ENCODE data around the gene PRR7. TPM values are rescaled to one million over a fixed set of nuclear protein-coding genes. Genes with fewer than 3 reads are reported as not detected.

The PRR7 gene
- 0.34 TPM for polyA plus RNA-seq (2012; ENCODE audit: missing spikeins)

DNA sequence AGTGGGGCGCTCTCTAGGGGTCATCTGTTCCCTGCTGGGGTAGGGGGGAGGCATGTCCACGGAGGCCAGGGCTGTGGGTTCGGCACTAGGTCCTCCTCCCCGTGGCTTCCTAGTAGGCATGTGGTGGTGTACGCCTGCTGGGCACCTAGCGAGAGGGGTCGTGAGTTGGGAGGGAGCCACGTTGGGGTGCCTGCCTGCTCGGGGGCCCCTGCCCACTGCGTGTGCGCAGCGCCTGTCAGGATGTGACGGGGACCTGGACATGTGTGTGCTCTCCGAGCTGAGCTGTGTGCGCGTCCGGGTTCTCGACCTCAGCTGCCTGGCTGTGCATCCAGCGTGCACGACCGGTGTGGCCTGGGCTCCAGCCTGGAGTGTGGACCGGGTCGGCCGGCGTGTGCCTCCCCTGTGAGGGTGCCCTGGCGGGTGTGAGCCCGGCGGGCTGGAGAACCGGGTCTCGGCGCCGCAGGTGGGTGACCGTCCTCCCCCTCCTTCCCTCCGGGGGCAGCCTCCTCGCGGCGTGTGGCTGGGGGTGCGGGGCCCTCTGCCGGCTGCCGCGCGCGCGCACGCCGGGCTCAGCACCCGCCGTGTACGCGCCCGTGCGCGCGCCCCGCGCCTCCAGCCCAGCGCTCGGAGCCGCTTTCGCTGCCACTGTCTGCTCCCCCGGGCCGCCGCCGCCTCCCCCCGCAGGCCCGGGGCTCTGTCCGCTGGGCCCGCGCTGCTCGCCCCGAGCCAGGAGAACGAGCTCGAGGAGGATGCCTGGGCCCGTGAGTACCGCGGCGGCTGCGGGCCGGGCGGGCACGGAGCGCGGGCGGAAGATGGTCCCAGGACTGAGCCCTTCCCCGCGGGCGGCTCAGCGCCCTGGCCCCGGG lies at the start of gene PRR7:
PRR7 (plus strand) TSS at position 615 of the 866 bp plus-strand sequence. CDS start 8,254 bp downstream, outside the sequence.
- FAIRE-seq, result peak; percentile 97
- TF ChIP-seq POLR2AphosphoS5 (IDR thresholded peaks at IDR 0.05; ENCODE audit: low read depth, low read length) (peak; percentile 93), POLR2A (IDR thresholded peaks at IDR 0.05; ENCODE audit: low read depth, low read length) (peak; percentile 86), TAF1 (IDR thresholded peaks at IDR 0.05; ENCODE audit: borderline replicate concordance, low read depth, low read length) (no peak)
- DNase-seq (ENCODE audit: insufficient read length), result peak; percentile 94

- DNase-seq (ENCODE audit: insufficient read length), result no peak
- TF ChIP-seq POLR2A (IDR thresholded peaks at IDR 0.05; ENCODE audit: low read depth, low read length) (no peak), POLR2AphosphoS5 (IDR thresholded peaks at IDR 0.05; ENCODE audit: low read depth, low read length) (no peak)
- FAIRE-seq, result no peak
Observed at GRCh38 chr5:177397875-177398390, 48.7 kb upstream of the PRR7 start.

DNA sequence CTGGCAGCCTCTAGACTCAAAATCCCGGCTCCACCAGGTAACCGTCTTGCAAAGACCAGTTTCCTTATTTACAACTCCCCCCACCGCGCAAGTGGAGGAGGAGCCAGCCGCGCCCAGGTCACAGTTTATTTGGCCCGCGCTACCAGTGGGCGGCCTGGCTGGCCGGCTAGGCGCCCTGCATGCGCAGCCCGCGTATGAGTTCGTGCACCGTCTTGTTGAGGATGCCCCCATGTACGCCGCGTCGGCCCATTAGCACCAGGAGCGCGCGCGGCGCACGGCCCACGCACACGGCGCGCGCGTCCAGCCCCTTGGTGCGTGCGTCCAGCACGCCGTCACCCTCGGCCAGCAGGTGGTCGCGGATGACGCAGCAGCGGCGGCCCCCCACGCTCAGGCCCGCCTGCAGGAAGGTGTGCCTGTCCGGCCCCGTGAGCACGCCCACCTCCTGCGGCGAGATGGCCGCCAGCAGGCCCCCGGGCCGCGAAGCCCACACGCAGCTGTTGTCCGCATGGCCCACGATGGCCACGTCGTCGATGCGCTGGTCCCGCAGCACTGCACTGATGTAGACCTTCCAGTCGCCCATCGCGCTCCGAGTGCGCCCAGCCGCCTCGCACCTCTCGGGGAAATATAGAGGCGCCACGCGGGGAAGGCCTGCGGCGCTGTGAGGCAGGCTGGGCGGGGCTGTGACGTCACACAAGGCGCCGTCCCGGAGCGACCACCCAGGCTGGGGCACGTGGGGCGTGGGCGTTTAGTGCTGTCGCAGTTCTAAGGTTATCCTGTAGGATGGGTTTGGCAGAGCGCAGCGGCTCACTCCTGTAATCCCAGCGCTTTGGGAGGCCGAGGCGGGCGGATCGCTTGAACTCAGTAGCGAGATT lies 46.4 kb upstream of the PRR7 start, which contains the start of gene PFN3:
PFN3 (minus strand) TSS at position 665 of the 872 bp plus-strand sequence; CDS start at position 580, 85 bp downstream.
- TF ChIP-seq POLR2AphosphoS5 (IDR thresholded peaks at IDR 0.05; ENCODE audit: low read depth, low read length), result no peak
- DNase-seq (ENCODE audit: insufficient read length), result no peak
- no peak for FAIRE-seq

- peak; percentile 68 for DNase-seq (ENCODE audit: insufficient read length)
- FAIRE-seq, result peak; percentile 66
- TF ChIP-seq POLR2AphosphoS5 (IDR thresholded peaks at IDR 0.05; ENCODE audit: low read depth, low read length) (no peak), POLR2A (IDR thresholded peaks at IDR 0.05; ENCODE audit: low read depth, low read length) (no peak), TAF1 (IDR thresholded peaks at IDR 0.05; ENCODE audit: borderline replicate concordance, low read depth, low read length) (no peak)
Observed at GRCh38 chr5:177402271-177403043, 44.2 kb upstream of the PRR7 start.

DNA sequence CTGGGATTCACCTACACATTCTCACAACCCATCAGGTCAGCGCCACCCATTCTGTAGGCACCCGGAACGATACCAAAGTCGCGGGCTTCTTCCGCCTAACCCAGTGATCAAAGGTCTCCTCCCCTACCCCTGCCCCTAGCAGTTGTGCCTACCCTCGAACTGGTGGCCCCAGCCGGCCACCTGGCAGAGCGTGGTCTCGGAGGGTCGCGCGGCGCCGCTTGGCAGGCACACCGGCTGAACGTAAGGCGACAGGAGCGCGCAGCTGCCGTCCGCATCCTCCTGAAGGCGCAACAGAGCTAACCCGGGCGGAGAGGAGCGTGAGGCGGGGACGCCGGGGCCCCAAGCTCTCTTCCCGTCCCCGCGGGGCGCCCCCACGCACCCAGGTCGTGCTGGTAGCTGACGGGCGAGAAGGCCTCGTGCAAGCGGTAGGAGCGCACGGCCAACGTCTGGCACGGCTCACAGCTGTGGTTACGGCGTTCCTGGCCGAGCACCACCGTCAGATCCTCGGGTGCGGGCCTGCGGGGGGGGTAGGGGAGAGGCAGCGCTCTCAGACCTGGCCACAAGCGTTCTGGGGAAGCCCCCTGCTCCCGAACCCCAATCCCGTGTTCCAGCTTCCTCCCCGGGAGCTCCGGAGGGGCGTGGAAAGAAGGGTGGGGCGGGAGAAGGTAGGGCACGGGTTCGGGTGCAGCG lies 43.4 kb upstream of the PRR7 start:
- no peak for DNase-seq (ENCODE audit: insufficient read length)
- no peak for FAIRE-seq

GRCh38 chr5:177403792-177404640 lies 42.6 kb upstream of the PRR7 start:
- peak; percentile 99 for FAIRE-seq
- no peak; the same call in 1 of the 2 replicates for TF ChIP-seq POLR2A (IDR thresholded peaks at IDR 0.05; ENCODE audit: low read depth, low read length)
- TF ChIP-seq TAF1 (IDR thresholded peaks at IDR 0.05; ENCODE audit: borderline replicate concordance, low read depth, low read length), result no peak
- 0 out of 2 replicates have a peak, but pooled peaks have one; percentile 30 for TF ChIP-seq POLR2AphosphoS5 (IDR thresholded peaks at IDR 0.05; ENCODE audit: low read depth, low read length)
- DNase-seq (ENCODE audit: insufficient read length), result peak; percentile 98

More for the DNA sequence above, 43.4 kb upstream of the PRR7 start:
- no peak for TF ChIP-seq TAF1 (IDR thresholded peaks at IDR 0.05; ENCODE audit: borderline replicate concordance, low read depth, low read length)

GRCh38 chr5:177404641-177405179 lies 41.9 kb upstream of the PRR7 start:
- FAIRE-seq (no peak), DNase-seq (ENCODE audit: insufficient read length) (no peak)
- TF ChIP-seq POLR2A (IDR thresholded peaks at IDR 0.05; ENCODE audit: low read depth, low read length) (no peak), POLR2AphosphoS5 (IDR thresholded peaks at IDR 0.05; ENCODE audit: low read depth, low read length) (no peak), TAF1 (IDR thresholded peaks at IDR 0.05; ENCODE audit: borderline replicate concordance, low read depth, low read length) (no peak)

- FAIRE-seq (no peak), DNase-seq (ENCODE audit: insufficient read length) (no peak)
- no peak for TF ChIP-seq POLR2AphosphoS5 (IDR thresholded peaks at IDR 0.05; ENCODE audit: low read depth, low read length)
- TF ChIP-seq POLR2A (IDR thresholded peaks at IDR 0.05; ENCODE audit: low read depth, low read length), result no peak
- no peak for TF ChIP-seq TAF1 (IDR thresholded peaks at IDR 0.05; ENCODE audit: borderline replicate concordance, low read depth, low read length)
Observed at GRCh38 chr5:177405312-177405711, 41.3 kb upstream of the PRR7 start.

- FAIRE-seq, result no peak
- no peak for DNase-seq (ENCODE audit: insufficient read length)
- TF ChIP-seq POLR2A (IDR thresholded peaks at IDR 0.05; ENCODE audit: low read depth, low read length), result no peak
- TF ChIP-seq TAF1 (IDR thresholded peaks at IDR 0.05; ENCODE audit: borderline replicate concordance, low read depth, low read length), result no peak
- TF ChIP-seq POLR2AphosphoS5 (IDR thresholded peaks at IDR 0.05; ENCODE audit: low read depth, low read length), result no peak
Observed at GRCh38 chr5:177405805-177406204, 40.8 kb upstream of the PRR7 start.
